Measurements from ENCODE around the gene EIF3A. TPM values are rescaled to one million over a fixed set of nuclear protein-coding genes. Genes with fewer than 3 reads are reported as not detected.

The EIF3A gene
- total RNA-seq, 1 experiment from 2014 or later = 214 TPM

- ATAC-seq (no peak), DNase-seq (ENCODE audit: low read depth, low spot score) (no peak)
- TF ChIP-seq TCF7L2 (IDR thresholded peaks at IDR 0.05; ENCODE audit: low read depth, low read length) (no peak), POLR2AphosphoS5 (IDR thresholded peaks at IDR 0.05; ENCODE audit: low read depth, low read length) (no peak), CTCF (IDR thresholded peaks at IDR 0.05) (no peak), SIN3A (IDR thresholded peaks at IDR 0.05; ENCODE audit: borderline replicate concordance, insufficient read depth, low read depth, low read length) (no peak), REST (IDR thresholded peaks at IDR 0.05; ENCODE audit: insufficient read depth in 1 of 2, low read depth in 2 of 2, low read length in 1 of 2) (no peak)
- Histone ChIP-seq H3K9me3 (ENCODE audit: control insufficient read depth, insufficient read depth, low read depth, low read length) (no peaks in the 10 kb centered on the region), H3K4me3 (ENCODE audit: low read depth in 2 of 2, low read length in 2 of 2) (no peak overlapping the region), H3K4me1 (ENCODE audit: control insufficient read depth, insufficient read depth, low read length) (no peaks in the 10 kb centered on the region), H3K27ac (ENCODE audit: low read length) (no peak overlapping the region), H3K27me3 (ENCODE audit: control insufficient read depth, insufficient read depth, low read length) (no peaks in the 10 kb centered on the region), H3K36me3 (ENCODE audit: control insufficient read depth, insufficient read depth, low read length) (peaks cover 63% of the 10 kb centered on the region)
- in situ Hi-C loops (cut with HindIII; ENCODE audit: low pct_unique_long_range_greater_than_20kb, low sequenced_read_pairs) (no loop called here), intact Hi-C loops (cut with micrococcal nuclease; ENCODE audit: unreplicated experiment) (no loop called here)
- ChIA-PET CTCF (no interaction called here), POLR2A (interaction anchor here (0.7 kb wide), 1 partner anchor 311 kb away, joined by 3 read pairs; no protein-coding TSS in a partner anchor)
- BruUV-seq (replicated peaks) = no TSS peak
Measured at GRCh38 chr10:119049777-119050176, 30.8 kb downstream of the EIF3A start.

- H3K27me3 ChIP-seq (ENCODE audit: control insufficient read depth, insufficient read depth, low read length) = no peaks in the 10 kb centered on the region
- H3K27ac ChIP-seq (ENCODE audit: low read length) = no peak overlapping the region
- CTCF ChIA-PET = no interaction called here
- in situ Hi-C loops (cut with HindIII; ENCODE audit: low pct_unique_long_range_greater_than_20kb, low sequenced_read_pairs) (no loop called here), intact Hi-C loops (cut with micrococcal nuclease; ENCODE audit: unreplicated experiment) (no loop called here)
- POLR2A ChIA-PET = no interaction called here
- H3K9me3 ChIP-seq (ENCODE audit: control insufficient read depth, insufficient read depth, low read depth, low read length) = no peaks in the 10 kb centered on the region
- no peak for TF ChIP-seq TCF7L2 (IDR thresholded peaks at IDR 0.05; ENCODE audit: low read depth, low read length)
- no peak for TF ChIP-seq REST (IDR thresholded peaks at IDR 0.05; ENCODE audit: insufficient read depth in 1 of 2, low read depth in 2 of 2, low read length in 1 of 2)
- no peak for TF ChIP-seq SIN3A (IDR thresholded peaks at IDR 0.05; ENCODE audit: borderline replicate concordance, insufficient read depth, low read depth, low read length)
- no peak for TF ChIP-seq POLR2AphosphoS5 (IDR thresholded peaks at IDR 0.05; ENCODE audit: low read depth, low read length)
- no peak for TF ChIP-seq CTCF (IDR thresholded peaks at IDR 0.05)
- no TSS peak for BruUV-seq (replicated peaks)
- no peaks in the 10 kb centered on the region for H3K4me1 ChIP-seq (ENCODE audit: control insufficient read depth, insufficient read depth, low read length)
- no peak overlapping the region for H3K4me3 ChIP-seq (ENCODE audit: low read depth in 2 of 2, low read length in 2 of 2)
- peaks cover 64% of the 10 kb centered on the region for H3K36me3 ChIP-seq (ENCODE audit: control insufficient read depth, insufficient read depth, low read length)
- DNase-seq (ENCODE audit: low read depth, low spot score) = no peak
- no peak for ATAC-seq
Measured at GRCh38 chr10:119049361-119049760, 31.3 kb downstream of the EIF3A start.
